Dendritic cell treated with granulocyte-macrophage colony-stimulating factor and Interleukin-4, amounts not matched to agents 40 ng/mL and 50 ng/mL, for 4 days (primary cell): ENCODE results near the gene GPS1.
"Not testable (repeated sequence)": the region's sequence is repeated elsewhere in the genome, so short reads cannot be mapped to it uniquely, and the experiment has no call there.

ENCODE experiments used
- H3K27ac Mint-ChIP-seq: one replicate; pipeline ENCODE4 v1.8.0; 2022; ENCODE audit warnings: mild to moderate bottlenecking, mixed read lengths
- H3K27me3 Mint-ChIP-seq: one replicate; pipeline ENCODE4 v1.8.0; 2022; ENCODE audit warnings: mild to moderate bottlenecking, mixed read lengths
- H3K36me3 Mint-ChIP-seq: one replicate; pipeline ENCODE4 v1.8.0; 2022; ENCODE audit warnings: low read depth, mixed read lengths
- H3K4me1 Mint-ChIP-seq: one replicate; pipeline ENCODE4 v1.8.0; 2022; ENCODE audit warnings: low read depth, mixed read lengths
- H3K4me3 Mint-ChIP-seq: one replicate; pipeline ENCODE4 v1.8.0; 2022; ENCODE audit warnings: mild to moderate bottlenecking, moderate library complexity, mixed read lengths
- H3K9me3 Mint-ChIP-seq: one replicate; pipeline ENCODE4 v1.8.0; 2022; ENCODE audit warnings: mixed read lengths
- intact Hi-C: fragments of 100-400 bp; cut with micrococcal nuclease; formaldehyde crosslinking; loops from one replicate; pipeline ENCODE4 v1.15.0; 2022

Gene GPS1

DNA sequence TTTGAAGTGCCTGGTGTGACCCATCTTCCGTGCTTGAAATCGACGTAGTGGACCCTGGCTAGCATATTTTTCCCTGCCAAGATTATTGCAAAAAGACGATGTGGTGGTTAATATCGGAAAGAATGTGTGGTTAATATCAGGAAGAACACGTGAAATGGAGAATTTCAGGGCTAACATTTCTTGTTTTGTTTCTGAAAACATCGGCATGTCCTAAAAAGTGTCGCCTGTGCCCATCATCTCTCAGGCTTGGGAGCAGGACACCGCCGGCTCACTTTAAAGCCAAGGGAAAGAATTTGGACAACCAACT, 13.9 kb upstream of the GPS1 start:
- peaks cover 16% of the 10 kb centered on the region for H3K27me3 Mint-ChIP-seq
- H3K27ac Mint-ChIP-seq = peak overlapping the region; percentile 93
- peaks cover 20% of the 10 kb centered on the region for H3K36me3 Mint-ChIP-seq
- intact Hi-C loops = loop anchor here (1.0 to 10.0 kb wide), 2 partner anchors 13 to 67 kb away; partner anchors contain the start of genes GPS1 and RFNG
- peaks cover 46% of the 10 kb centered on the region for H3K4me1 Mint-ChIP-seq
- peak overlapping the region; percentile 82 for H3K4me3 Mint-ChIP-seq
- H3K9me3 Mint-ChIP-seq = no peaks in the 10 kb centered on the region

DNA sequence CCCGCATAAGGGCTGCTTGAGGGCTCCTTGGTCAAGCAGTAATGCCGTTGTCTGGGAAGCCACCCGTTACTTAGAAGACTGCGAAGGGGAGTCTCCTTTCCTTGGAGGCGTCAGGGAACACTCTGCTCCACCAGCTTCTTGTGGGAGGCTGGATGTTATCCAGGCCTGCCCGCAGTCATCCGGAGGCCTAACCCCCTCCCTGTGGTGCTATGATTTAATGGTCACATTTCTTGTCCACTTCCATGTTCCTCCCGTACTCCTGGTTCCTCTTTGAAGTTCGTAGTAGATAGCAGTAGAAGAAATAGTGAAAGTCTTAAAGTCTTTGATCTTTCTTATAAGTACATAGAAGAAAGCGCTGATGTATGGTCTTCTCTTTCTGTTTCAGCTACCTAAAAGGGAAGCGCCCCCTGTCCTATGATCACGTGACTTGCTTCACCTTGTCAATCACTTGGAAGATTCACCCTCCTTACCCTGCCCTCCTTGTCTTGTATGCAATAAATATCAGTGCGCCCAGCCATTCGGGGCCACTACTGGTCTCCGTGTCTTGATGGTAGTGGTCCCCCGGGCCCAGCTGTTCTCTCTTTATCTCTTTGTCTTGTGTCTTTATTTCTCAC, 12.8 kb upstream of the GPS1 start:
- H3K4me3 Mint-ChIP-seq, H3K9me3 Mint-ChIP-seq, H3K27me3 Mint-ChIP-seq: not testable (repeated sequence)
- H3K27ac Mint-ChIP-seq = peak overlapping the region; percentile 23
- intact Hi-C loops = loop anchor here (10.0 kb wide), 1 partner anchor 66 kb away; no protein-coding TSS in a partner anchor
- peaks cover 46% of the 10 kb centered on the region for H3K4me1 Mint-ChIP-seq
- peaks cover 20% of the 10 kb centered on the region for H3K36me3 Mint-ChIP-seq

DNA sequence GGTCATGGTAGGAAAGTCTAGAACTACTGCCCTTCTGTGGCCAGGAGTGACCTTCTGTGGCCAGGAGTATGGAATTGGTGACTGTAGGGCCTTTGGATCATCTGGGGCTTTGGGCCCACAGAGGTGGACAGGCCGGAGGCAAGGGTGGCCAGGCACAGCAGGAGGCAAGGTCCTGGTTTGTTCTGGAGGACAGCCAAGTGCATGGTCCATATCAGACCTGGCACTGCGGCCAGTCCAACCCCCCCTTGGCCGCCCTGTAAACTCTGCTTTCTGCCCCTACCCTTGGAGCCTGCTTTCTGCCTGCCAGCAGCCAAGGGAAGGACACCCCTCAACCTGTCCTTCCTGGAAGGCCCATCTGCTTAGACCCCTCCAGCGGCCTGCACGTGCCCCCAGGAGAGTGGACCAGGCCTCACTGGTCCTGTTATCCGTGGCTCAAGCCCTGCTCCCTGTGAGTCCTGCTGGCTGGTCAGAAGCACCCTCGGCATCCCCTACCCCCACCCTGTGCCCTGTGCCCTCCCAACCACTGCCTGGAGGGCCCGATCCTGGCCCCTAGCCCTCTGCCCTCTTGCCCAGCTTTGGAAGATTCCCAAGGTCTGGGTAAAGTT, 11.9 kb upstream of the GPS1 start:
- Mint-ChIP-seq H3K27me3 (peaks cover 8% of the 10 kb centered on the region), H3K4me3 (no peak overlapping the region), H3K27ac (peak overlapping the region; percentile 23), H3K36me3 (peaks cover 15% of the 10 kb centered on the region), H3K9me3 (no peaks in the 10 kb centered on the region), H3K4me1 (peaks cover 46% of the 10 kb centered on the region)
- intact Hi-C loops = loop anchor here (10.0 kb wide), 1 partner anchor 65 kb away; no protein-coding TSS in a partner anchor

DNA sequence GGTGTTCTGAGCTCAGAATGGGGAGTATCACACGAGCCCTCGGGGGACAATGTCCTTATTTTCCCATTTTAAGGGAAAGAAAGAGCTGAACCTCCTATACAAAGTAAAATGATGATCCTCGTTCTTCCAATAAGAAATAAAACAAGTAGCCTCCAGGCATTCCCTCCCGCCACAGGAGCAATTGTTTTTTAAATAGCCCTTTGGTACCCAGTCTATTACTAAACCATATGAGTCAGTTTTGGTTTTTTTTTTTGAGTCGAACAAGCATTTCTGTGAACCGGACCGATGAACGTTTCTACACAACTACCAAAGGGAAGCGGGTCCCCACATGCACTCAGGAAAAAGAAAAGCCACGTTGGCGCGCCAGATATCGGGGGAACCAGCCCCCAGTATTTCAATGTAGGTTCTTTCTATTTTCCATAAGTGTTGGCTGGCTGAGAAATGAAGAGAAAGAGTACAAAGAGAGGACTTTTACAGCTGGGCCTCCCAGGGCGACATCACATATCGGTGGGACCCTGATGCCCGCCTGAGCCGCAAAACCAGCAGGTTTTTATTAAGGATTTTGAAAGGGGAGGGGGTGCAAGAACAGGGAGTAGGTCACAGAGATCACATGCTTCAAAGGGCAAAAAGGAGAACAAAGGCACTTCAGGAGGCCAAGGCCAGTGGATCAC, 10.4 kb upstream of the GPS1 start:
- H3K36me3 Mint-ChIP-seq = no peaks in the 10 kb centered on the region
- H3K4me1 Mint-ChIP-seq = peaks cover 31% of the 10 kb centered on the region
- intact Hi-C loops = no loop called here
- H3K27ac Mint-ChIP-seq = no peak overlapping the region
- H3K4me3 Mint-ChIP-seq = no peak overlapping the region
- H3K27me3 Mint-ChIP-seq = peaks cover 7% of the 10 kb centered on the region
- no peaks in the 10 kb centered on the region for H3K9me3 Mint-ChIP-seq

DNA sequence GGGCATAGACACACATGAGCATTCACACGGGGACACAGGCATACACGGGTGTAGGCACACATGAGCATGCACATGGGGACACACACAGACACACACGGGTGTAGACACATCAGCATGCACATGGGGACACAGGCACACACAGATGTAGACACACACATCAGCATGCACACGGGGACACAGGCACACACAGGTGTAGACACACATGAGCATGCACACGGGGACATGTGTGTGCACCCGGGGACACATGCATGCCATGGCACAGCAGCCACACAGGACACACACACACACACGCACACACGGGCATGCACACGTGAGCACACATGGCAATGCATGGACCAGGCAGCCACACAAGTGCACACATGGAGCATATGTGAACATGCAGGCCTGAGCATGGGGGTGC, 9.0 kb upstream of the GPS1 start:
- Mint-ChIP-seq H3K4me1 (peaks cover 25% of the 10 kb centered on the region), H3K9me3 (no peaks in the 10 kb centered on the region), H3K27ac (no peak overlapping the region), H3K36me3 (peaks cover 12% of the 10 kb centered on the region), H3K4me3 (no peak overlapping the region), H3K27me3 (peaks cover 7% of the 10 kb centered on the region)
- intact Hi-C loops = no loop called here

DNA sequence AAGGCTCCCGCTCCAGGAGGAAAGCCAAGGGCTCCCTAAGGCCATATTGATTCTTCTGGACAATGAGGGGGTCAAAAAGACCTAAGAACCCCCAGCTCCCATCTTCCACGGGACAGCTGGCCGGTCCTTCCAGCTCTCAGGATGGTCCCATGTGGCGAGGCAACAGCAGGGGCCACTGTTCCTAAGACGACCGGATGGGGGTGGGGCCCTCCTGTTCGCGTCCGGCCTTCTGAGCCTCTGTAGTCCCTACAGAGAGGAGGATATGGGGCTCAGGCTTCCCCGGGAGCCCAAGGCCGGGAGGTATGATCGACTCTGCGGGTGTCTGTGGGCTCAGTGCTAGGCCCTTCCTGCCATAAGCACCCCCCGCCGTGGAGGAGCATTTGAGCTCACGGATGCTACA, 8.2 kb upstream of the GPS1 start:
- Mint-ChIP-seq H3K4me3 (no peak overlapping the region), H3K36me3 (peaks cover 21% of the 10 kb centered on the region), H3K4me1 (peaks cover 19% of the 10 kb centered on the region), H3K27ac (no peak overlapping the region), H3K27me3 (peaks cover 7% of the 10 kb centered on the region), H3K9me3 (no peaks in the 10 kb centered on the region)
- intact Hi-C loops = no loop called here

DNA sequence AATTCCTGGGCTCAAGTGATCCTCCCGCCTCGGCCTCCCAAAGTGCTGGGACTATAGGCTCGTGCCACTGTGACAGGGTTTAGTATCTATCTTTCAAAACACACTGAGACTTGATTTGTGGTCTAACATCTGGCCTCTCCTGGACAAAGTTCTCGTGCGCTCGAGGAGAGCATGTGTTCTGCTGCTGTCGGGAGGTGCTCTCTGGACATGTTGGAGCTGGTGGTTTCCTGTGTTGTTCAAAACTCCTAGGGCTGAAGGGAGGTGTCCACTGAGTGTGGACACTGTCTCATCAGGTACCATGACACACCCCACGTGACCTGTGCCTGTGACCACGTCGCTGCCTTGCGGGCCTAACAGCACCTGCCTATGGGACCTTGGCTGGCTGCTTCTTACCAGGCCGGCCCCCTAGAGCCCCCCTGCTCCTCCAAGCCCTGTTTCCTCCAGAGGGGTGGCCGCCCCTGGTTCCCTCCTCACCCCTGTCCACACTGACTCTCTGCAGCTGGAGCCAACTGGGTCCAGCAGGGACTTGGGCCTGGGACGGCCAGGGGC, 5.7 kb upstream of the GPS1 start:
- Mint-ChIP-seq H3K4me1 (peaks cover 31% of the 10 kb centered on the region), H3K9me3 (no peaks in the 10 kb centered on the region), H3K27ac (no peak overlapping the region), H3K27me3 (peaks cover 4% of the 10 kb centered on the region), H3K36me3 (peaks cover 46% of the 10 kb centered on the region), H3K4me3 (no peak overlapping the region)
- intact Hi-C loops = no loop called here

DNA sequence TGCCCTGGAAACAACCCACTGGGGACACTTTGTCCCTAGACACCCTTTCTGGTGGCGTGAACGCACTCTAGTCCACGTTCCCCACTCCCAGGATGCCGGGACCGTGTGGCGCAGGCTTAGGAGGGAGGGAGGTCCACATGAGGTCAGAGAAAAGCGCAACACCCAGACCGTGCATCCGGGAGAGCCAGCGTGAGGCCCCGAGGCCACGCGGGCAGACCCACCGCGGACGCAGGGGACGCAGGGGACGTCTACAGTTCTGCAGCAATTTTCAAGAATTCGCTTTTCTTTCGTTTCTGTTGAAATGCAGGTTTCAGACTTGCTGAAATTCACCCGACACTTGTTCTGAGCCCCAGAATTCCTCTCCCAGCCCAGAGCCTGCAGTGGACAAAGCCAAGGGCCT, 4.8 kb upstream of the GPS1 start:
- H3K9me3 Mint-ChIP-seq = no peaks in the 10 kb centered on the region
- no peaks in the 10 kb centered on the region for H3K27me3 Mint-ChIP-seq
- no peak overlapping the region for H3K27ac Mint-ChIP-seq
- intact Hi-C loops = no loop called here
- H3K4me3 Mint-ChIP-seq = no peak overlapping the region
- H3K36me3 Mint-ChIP-seq = peaks cover 47% of the 10 kb centered on the region
- H3K4me1 Mint-ChIP-seq = peaks cover 26% of the 10 kb centered on the region

DNA sequence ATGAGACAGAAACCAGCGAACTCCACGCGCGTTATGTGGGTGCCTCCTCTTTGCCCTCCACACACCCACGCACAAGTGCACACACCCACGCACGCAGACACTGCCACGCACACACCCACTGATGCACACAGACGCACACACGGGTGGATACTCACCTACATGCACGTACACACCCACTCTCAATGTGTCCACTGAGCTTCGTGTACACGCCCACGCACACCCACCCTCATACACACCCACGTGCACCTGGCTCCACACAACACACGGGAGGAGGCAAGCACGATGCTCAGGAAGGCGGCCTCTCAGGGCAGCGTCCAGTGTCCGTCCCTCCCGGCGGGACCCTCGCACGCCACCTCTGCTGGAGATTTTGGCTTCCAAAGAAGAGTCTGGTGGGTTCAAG, 4.3 kb upstream of the GPS1 start:
- no peaks in the 10 kb centered on the region for H3K9me3 Mint-ChIP-seq
- H3K4me3 Mint-ChIP-seq = no peak overlapping the region
- H3K4me1 Mint-ChIP-seq = peaks cover 26% of the 10 kb centered on the region
- peaks cover 47% of the 10 kb centered on the region for H3K36me3 Mint-ChIP-seq
- H3K27me3 Mint-ChIP-seq = no peaks in the 10 kb centered on the region
- H3K27ac Mint-ChIP-seq = no peak overlapping the region
- intact Hi-C loops = no loop called here

DNA sequence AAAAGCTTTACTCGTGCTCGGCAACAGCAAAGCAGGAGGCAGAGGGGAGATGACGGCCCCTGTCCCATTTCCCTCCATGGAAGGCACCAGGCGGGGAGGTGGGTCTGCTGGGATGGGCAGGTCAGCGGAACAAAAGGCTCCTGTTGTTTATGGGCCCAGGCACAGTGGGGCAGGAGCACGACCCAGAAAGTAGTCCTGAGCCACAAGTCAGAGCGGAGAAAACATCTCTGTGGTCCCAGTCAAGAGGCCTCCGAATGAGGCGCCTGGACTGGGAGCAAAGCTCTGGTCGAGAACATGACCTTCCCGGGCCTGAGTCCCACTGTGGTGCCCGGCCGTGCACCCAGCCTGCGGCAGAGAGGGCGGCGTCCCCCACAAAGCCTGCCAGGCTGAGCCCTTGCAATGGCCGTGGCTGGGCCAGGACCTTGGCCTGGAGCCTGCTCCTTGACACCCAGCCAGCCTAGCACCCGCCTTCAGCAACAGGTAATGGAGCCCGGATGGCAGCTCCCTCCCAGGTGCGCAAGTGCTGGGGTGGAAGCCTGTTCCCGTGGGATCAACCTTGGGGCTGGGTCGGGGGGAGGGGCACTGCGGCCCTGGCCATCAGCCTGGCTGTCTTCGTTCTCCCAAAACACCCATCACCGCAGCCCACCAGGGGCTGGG, 3.7 kb upstream of the GPS1 start:
- Mint-ChIP-seq H3K27ac (peak overlapping the region; percentile 54), H3K27me3 (no peaks in the 10 kb centered on the region), H3K9me3 (no peaks in the 10 kb centered on the region), H3K4me1 (peaks cover 32% of the 10 kb centered on the region), H3K36me3 (peaks cover 49% of the 10 kb centered on the region), H3K4me3 (no peak overlapping the region)
- intact Hi-C loops = no loop called here

DNA sequence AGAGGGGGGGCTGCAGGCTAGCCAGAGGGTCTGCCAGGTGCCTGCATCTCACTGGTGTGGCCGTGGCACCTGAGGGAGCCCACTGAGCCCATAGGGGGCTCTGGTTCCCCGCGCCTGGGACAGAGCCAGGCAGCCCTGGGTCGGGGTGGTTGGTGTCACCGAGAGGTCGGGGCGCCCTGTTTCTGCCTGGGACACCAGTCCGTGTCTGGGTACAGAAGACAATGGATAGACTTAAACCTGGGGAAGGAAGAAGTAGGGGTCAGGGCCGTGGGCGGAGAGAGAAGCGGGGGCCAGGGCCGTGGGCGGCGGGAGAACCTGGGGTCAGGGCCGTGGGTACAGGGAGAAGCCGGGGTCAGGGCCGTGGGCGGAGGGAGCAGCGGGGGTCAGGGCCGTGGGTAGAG, 3.1 kb upstream of the GPS1 start:
- intact Hi-C loops = no loop called here
- Mint-ChIP-seq H3K4me1 (peaks cover 38% of the 10 kb centered on the region), H3K9me3 (no peaks in the 10 kb centered on the region), H3K4me3 (no peak overlapping the region), H3K36me3 (peaks cover 55% of the 10 kb centered on the region), H3K27ac (peak overlapping the region; percentile 54), H3K27me3 (no peaks in the 10 kb centered on the region)

DNA sequence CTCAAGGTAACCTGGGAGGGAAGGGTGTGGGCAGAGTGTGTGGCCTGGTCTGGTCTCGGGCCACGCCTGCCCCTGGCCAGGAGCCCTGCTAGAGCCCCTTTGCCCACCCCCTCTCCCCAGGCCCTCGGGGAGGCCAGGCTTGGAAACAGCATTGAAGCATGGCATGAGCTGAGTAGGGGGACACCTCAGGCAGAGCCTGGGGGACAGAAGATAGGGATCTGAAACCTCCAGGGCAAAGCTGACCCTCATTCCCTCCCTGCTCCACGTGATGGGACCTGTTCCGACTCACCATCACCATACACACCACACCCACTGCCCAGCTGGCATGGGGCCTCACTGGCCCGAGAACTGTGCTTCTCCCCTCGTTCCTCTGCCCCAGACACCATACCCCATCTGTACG, 2.6 kb upstream of the GPS1 start:
- no peak overlapping the region for H3K4me3 Mint-ChIP-seq
- H3K9me3 Mint-ChIP-seq = no peaks in the 10 kb centered on the region

DNA sequence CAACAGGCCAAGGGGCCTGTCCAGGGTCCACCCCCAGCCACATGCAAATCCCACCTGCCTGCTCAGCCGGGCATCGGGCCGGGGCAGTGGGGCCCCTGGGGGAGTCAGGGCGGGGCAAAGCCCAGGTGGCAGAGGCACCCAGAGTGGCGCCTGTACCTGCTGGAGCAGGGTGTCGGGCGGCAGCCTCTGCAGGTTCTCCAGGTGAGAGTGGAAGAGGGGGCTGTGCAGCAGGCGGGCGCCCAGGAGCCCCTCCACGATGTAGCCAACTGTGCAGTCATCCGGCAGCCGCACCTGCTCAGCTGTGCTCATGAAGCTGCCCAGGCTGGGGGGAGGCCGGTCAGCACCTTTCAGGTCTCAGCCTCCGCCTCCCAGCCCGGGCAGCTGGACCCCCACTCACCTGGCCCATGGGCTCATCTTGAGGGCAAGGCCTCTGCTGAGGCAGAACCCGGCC, 2.2 kb upstream of the GPS1 start:
- no peak overlapping the region for H3K4me3 Mint-ChIP-seq
- intact Hi-C loops = no loop called here
- no peak overlapping the region for H3K27ac Mint-ChIP-seq
- H3K4me1 Mint-ChIP-seq = peaks cover 46% of the 10 kb centered on the region
- H3K36me3 Mint-ChIP-seq = peaks cover 64% of the 10 kb centered on the region
- H3K27me3 Mint-ChIP-seq = no peaks in the 10 kb centered on the region
- H3K9me3 Mint-ChIP-seq = no peaks in the 10 kb centered on the region

More for the DNA sequence above, 2.6 kb upstream of the GPS1 start:
- intact Hi-C loops = no loop called here
- H3K27me3 Mint-ChIP-seq = no peaks in the 10 kb centered on the region
- H3K4me1 Mint-ChIP-seq = peaks cover 43% of the 10 kb centered on the region
- H3K36me3 Mint-ChIP-seq = peaks cover 60% of the 10 kb centered on the region
- no peak overlapping the region for H3K27ac Mint-ChIP-seq
